WI38 (cell line): ENCODE results near the gene KRT86.

Source experiments
- H3K4me3 ChIP-seq: 2 replicates; pipeline ENCODE4 v1.5.1; 2011; ENCODE audit warnings: low read depth, mild to moderate bottlenecking, control low read depth, low read length
- CTCF ChIP-seq: IDR thresholded peaks from 2 replicates; pipeline ENCODE4 v1.5.1; 2012; ENCODE audit warnings: low read depth, mild to moderate bottlenecking, control low read depth, low read length

KRT86 gene

DNA sequence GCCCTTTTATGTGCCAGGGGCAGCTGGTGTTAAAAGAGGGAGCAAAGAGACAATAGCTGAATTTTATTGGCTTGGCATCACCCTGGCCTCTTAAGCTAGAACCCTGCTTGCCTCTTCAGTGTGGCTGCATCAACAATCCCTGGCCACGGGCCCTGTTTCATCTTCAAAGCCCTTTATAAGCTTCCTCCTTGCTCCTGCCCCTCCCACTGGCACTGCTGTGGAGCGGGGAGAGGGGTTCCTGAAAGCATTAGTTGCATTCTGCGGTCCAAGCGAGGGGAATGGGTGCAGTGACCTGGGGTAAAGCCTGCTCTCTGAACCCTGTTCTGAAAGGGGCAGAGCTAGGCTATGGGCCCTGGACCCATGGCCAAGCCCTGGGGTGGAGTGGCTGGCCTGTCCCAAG is 47.0 kb downstream of the KRT86 start:
- no peak overlapping the region for H3K4me3 ChIP-seq
- no peak for TF ChIP-seq CTCF

DNA sequence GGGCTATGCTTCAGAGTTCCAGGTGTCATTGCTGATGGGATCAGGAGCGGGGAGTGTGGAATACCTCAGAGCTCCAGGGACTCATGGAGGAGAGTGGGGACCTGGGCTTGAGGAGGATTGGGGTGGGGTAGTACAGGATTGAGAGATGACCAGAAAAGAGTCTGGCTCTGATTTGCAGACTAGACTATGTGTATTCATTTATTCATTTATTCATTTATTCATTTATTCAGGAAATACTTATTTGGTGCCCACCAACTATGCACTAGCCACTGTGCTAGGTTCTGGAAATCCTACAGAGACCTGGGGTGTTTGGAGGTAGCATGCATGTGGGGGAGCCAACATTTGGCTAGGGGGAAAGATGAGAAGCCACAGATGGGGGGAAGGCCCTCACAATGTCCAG is 47.6 kb downstream of the KRT86 start:
- TF ChIP-seq CTCF: no peak

GRCh38 chr12:52323001-52323400 is 48.6 kb downstream of the KRT86 start:
- no peak overlapping the region for H3K4me3 ChIP-seq

More for the DNA sequence above, 47.6 kb downstream of the KRT86 start:
- no peak overlapping the region for H3K4me3 ChIP-seq

DNA sequence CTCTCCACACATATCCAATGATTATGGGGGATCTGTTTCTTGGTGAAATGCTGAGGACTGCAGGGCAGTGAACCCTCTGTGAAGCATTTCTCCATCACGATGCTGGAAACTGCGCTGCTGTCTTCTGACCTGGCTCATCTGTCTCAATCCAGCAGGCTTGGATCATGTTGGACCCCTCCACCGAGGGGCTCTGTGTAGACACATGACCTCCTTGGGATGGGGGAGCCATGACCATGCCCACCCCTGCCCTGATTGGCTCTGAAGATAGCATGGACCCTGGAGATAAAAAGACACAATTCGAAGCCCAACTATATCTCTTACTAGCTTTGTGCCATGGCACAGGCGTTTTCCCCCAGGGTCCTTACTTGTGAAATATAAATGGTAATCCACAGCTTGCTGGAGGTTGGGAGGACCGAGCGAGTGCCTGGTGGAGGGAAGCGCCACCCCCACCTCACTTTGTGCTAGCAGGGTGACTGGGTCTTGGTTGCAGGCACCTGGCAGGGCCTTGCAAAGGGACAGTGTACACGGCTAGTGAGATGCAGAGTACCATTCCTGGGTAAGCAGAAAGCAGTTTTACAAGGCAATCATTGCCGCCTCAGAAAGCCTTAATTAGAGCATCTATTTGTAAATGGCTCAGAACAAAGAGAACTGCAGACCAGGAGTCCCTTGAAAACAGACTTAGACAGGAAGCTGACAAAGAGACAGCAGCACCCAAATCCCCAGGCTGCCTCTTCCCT is 49.1 kb downstream of the KRT86 start:
- no peak for TF ChIP-seq CTCF
- no peak overlapping the region for H3K4me3 ChIP-seq

More at GRCh38 chr12:52323001-52323400, 48.6 kb downstream of the KRT86 start:
- TF ChIP-seq CTCF: no peak

- no peak for TF ChIP-seq CTCF
- no peak overlapping the region for H3K4me3 ChIP-seq
These were observed 49.7 kb downstream of the KRT86 start for GRCh38 chr12:52324153-52324444.

DNA sequence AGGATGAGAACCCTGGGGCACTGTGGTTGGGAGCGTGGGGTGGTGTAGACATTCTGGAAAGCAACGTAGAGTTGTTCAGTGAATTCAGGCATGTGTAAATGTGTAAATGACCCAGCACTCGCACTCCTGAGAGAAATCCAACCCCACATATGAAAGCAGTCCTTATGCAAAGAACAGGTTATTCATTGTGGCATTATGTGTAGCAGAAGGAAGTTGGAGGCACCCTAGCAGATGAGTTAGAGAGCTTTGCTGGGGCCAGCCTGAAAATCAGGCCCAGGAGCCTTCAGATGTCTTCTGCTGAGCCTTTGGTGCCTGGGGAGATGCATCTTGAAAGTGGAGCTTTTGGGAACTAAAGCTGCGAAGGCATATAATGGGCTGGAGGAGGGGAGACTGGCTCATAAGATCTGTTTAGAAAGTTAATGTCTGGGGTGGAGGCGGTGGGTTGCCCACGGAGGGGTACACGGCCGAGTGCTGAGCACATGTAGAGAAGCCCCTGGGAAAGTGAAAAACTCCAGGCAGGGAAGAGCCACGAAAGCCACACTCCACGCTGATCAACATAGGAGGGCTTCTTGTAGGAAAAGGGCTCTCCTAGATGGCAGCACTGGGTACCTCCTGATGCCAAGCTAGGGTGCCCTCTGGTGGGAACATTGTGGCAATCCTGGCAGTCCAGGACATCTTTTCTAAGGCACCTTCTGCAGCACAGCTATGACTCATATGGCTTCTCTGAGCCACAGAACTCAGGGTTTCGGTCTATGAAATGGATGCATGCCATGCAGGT is 52.8 kb downstream of the KRT86 start:
- no peak overlapping the region for H3K4me3 ChIP-seq
- TF ChIP-seq CTCF: peak; percentile 87

DNA sequence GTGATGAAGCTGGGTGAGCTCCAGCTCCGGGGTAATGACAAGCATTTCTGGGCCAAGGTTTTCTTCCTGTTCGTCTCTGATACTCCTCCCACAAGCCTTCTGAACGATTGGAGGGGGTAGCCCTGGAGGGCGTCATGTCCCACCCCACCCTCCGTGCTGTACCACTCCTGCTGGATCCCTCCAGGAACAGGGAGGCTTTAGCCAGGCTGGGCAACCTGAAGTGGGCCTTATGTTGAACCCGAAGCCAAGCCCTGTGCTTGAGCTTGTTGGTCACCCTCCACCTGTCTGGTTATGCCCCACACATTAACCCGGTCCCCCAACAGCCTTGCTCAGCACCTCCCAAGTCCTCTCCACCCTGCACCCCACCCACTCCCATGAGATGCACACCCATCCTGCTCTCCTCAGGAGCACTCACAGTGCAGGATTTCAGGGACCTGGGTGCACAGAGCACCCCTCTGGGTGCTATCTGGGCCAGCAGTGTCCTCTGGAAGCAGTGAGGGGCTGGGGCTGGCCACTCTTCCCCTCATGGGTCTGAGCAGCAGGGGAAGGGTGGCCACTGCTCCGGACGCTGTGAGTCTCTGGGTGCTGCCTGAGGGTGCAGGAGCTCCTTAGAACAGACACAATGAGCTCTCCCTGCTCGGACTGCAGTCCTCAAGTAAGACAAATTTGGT is 53.5 kb downstream of the KRT86 start:
- H3K4me3 ChIP-seq: no peak overlapping the region
- no peak for TF ChIP-seq CTCF
